ENCODE data around the gene CCT6B. TPM values are rescaled to one million over a fixed set of nuclear protein-coding genes. Genes with fewer than 3 reads are reported as not detected.

CCT6B gene
- total and polyA plus RNA-seq, 2 of the 13 experiments (the other 11 are each of a cell fraction or from before 2014, with no cell fraction given), result 0.41 to 1.4 TPM

DNA sequence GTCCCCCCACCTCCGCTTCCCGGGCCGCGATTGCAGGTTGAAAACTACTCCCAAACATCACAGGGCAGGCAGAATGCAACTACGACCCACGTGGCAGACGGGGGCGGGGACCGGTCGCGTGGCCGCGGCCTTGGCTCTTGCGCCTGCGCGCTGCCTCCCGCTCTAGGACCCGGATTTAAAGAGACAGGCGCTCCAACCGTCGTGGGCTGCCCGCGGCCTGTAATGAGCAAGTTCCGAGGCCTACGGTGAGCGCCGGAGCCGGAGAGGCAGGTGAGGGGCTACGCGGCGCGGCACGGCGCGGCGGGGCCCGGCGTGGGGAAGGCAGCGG lies 19.1 kb upstream of the CCT6B start, which contains the start of gene LIG3 (continued):
- TF ChIP-seq ZBTB26 (CRISPR knock-in tag; IDR thresholded peaks at IDR 0.05; ENCODE audit: borderline replicate concordance), result no peak
- TF ChIP-seq ZNF788 (CRISPR knock-in tag; IDR thresholded peaks at IDR 0.05; ENCODE audit: borderline replicate concordance), result peak; percentile 50; the same call in 1 of the 2 replicates
- no peak for TF ChIP-seq ZNF224 (CRISPR knock-in tag; IDR thresholded peaks at IDR 0.05)
- peak; percentile 81 for TF ChIP-seq USF2 (IDR thresholded peaks at IDR 0.05; ENCODE audit: low read depth, low read length)
- peak; percentile 77 for TF ChIP-seq USF2 (CRISPR knock-in tag; IDR thresholded peaks at IDR 0.05; ENCODE audit: borderline replicate concordance)
- TF ChIP-seq, protein P1, sequence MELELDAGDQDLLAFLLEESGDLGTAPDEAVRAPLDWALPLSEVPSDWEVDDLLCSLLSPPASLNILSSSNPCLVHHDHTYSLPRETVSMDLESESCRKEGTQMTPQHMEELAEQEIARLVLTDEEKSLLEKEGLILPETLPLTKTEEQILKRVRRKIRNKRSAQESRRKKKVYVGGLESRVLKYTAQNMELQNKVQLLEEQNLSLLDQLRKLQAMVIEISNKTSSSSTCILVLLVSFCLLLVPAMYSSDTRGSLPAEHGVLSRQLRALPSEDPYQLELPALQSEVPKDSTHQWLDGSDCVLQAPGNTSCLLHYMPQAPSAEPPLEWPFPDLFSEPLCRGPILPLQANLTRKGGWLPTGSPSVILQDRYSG (CRISPR knock-in tag; IDR thresholded peaks at IDR 0.05), result 0 out of 2 replicates have a peak, but pooled peaks have one; percentile 20
- TF ChIP-seq FOXJ3 (CRISPR knock-in tag; IDR thresholded peaks at IDR 0.05; ENCODE audit: borderline replicate concordance), result no peak
- TF ChIP-seq ZNF3 (CRISPR knock-in tag; IDR thresholded peaks at IDR 0.05), result no peak
- TF ChIP-seq ZFP37 (CRISPR knock-in tag; IDR thresholded peaks at IDR 0.05; ENCODE audit: borderline replicate concordance), result peak; percentile 61; the same call in 1 of the 2 replicates
- TF ChIP-seq NKX3-1 (CRISPR knock-in tag; IDR thresholded peaks at IDR 0.05), result peak; percentile 60; the same call in 1 of the 2 replicates
- TF ChIP-seq IRF2 (CRISPR knock-in tag; IDR thresholded peaks at IDR 0.05), result peak; percentile 58; the same call in 1 of the 2 replicates
- TF ChIP-seq HMGA1 (CRISPR knock-in tag; conservative IDR thresholded peaks at IDR 0.05), result no peak
- no peak for TF ChIP-seq PCBP2 (optimal IDR thresholded peaks at IDR 0.05; ENCODE audit: low read depth, low read length, poor library complexity, severe bottlenecking)
- peak; percentile 83; the same call in 1 of the 2 replicates for TF ChIP-seq NR0B2 (CRISPR knock-in tag; IDR thresholded peaks at IDR 0.05)
- peak; percentile 82 for TF ChIP-seq PHF8 (CRISPR knock-in tag; IDR thresholded peaks at IDR 0.05)
- peak; percentile 98 for TF ChIP-seq SAP130 (CRISPR knock-in tag; IDR thresholded peaks at IDR 0.05; ENCODE audit: low read depth)
- TF ChIP-seq, protein P2, sequence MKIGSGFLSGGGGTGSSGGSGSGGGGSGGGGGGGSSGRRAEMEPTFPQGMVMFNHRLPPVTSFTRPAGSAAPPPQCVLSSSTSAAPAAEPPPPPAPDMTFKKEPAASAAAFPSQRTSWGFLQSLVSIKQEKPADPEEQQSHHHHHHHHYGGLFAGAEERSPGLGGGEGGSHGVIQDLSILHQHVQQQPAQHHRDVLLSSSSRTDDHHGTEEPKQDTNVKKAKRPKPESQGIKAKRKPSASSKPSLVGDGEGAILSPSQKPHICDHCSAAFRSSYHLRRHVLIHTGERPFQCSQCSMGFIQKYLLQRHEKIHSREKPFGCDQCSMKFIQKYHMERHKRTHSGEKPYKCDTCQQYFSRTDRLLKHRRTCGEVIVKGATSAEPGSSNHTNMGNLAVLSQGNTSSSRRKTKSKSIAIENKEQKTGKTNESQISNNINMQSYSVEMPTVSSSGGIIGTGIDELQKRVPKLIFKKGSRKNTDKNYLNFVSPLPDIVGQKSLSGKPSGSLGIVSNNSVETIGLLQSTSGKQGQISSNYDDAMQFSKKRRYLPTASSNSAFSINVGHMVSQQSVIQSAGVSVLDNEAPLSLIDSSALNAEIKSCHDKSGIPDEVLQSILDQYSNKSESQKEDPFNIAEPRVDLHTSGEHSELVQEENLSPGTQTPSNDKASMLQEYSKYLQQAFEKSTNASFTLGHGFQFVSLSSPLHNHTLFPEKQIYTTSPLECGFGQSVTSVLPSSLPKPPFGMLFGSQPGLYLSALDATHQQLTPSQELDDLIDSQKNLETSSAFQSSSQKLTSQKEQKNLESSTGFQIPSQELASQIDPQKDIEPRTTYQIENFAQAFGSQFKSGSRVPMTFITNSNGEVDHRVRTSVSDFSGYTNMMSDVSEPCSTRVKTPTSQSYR (CRISPR knock-in tag; IDR thresholded peaks at IDR 0.05; ENCODE audit: borderline replicate concordance), result peak; percentile 52; the same call in 1 of the 2 replicates
- TF ChIP-seq NCOA5 (CRISPR knock-in tag; IDR thresholded peaks at IDR 0.05), result no peak
- no peak for TF ChIP-seq HES4 (CRISPR knock-in tag; IDR thresholded peaks at IDR 0.05; ENCODE audit: borderline replicate concordance)
- no peak for TF ChIP-seq ZNF33B (CRISPR knock-in tag; IDR thresholded peaks at IDR 0.05)
- TF ChIP-seq ZNF614 (CRISPR knock-in tag; IDR thresholded peaks at IDR 0.05; ENCODE audit: borderline replicate concordance), result peak; percentile 28; the same call in 1 of the 2 replicates
- TF ChIP-seq ZFP36 (IDR thresholded peaks at IDR 0.05; ENCODE audit: borderline replicate concordance, low read depth, low read length, partially characterized antibody), result no peak
- peak; percentile 87 for TF ChIP-seq SP5 (CRISPR knock-in tag; IDR thresholded peaks at IDR 0.05; ENCODE audit: borderline replicate concordance, low read depth)
- TF ChIP-seq HNRNPH1 (optimal IDR thresholded peaks at IDR 0.05; ENCODE audit: low read depth, low read length), result no peak
- TF ChIP-seq ZNF546 (CRISPR knock-in tag; conservative IDR thresholded peaks at IDR 0.05), result peak; percentile 69; the same call in 1 of the 2 replicates
